ENCODE results near the gene ATP10A.

Gene ATP10A

DNA sequence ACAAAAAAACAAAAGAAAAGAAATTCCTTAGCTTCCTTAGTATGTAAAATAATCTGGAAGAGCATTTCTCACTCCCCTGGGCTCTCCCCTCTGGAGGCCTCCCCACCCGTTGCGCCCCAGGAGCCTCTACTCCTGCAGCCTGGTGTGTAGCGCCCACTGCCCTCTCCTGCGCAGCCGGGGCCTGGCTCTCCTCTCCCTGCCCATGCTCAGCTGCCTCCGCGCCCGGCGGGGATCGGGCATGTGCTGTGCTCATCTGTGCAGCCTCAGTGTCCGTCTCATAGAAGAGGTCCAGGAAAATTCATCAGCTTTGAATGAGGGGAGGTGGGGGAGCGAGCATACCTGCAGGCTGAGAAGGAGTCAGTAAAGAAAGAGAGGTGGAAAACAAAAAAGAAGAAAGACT, 203.9 kb downstream of the ATP10A start:
- no peak overlapping the region for H3K27ac ChIP-seq
- no peak for TF ChIP-seq ZFX (IDR thresholded peaks at IDR 0.05)
- TF ChIP-seq, protein P1, sequence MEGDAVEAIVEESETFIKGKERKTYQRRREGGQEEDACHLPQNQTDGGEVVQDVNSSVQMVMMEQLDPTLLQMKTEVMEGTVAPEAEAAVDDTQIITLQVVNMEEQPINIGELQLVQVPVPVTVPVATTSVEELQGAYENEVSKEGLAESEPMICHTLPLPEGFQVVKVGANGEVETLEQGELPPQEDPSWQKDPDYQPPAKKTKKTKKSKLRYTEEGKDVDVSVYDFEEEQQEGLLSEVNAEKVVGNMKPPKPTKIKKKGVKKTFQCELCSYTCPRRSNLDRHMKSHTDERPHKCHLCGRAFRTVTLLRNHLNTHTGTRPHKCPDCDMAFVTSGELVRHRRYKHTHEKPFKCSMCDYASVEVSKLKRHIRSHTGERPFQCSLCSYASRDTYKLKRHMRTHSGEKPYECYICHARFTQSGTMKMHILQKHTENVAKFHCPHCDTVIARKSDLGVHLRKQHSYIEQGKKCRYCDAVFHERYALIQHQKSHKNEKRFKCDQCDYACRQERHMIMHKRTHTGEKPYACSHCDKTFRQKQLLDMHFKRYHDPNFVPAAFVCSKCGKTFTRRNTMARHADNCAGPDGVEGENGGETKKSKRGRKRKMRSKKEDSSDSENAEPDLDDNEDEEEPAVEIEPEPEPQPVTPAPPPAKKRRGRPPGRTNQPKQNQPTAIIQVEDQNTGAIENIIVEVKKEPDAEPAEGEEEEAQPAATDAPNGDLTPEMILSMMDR (conservative IDR thresholded peaks at IDR 0.05) = no peak

DNA sequence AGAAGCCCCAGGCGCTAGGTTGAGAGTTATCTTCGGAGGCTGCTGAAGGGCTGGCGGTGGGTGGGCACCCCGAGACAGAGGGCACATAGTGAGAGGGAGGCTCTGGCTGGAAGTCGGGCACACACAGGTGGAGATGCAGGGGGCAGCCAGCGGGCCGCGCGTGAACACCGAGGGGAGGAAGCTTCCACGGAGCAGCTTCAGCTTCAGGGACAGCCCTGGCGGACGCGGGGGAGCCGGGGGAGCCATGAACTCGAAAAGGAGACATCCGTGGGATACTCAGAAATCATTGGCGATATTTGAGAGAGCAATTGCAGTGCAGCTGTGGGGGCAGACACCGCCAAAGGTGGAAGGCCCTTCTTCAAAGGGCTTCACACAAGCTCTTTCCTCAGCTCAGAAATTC, 204.6 kb downstream of the ATP10A start:
- TF ChIP-seq ZFX (IDR thresholded peaks at IDR 0.05) = no peak
- TF ChIP-seq, protein P1 (conservative IDR thresholded peaks at IDR 0.05) = no peak
- no peak overlapping the region for H3K27ac ChIP-seq

DNA sequence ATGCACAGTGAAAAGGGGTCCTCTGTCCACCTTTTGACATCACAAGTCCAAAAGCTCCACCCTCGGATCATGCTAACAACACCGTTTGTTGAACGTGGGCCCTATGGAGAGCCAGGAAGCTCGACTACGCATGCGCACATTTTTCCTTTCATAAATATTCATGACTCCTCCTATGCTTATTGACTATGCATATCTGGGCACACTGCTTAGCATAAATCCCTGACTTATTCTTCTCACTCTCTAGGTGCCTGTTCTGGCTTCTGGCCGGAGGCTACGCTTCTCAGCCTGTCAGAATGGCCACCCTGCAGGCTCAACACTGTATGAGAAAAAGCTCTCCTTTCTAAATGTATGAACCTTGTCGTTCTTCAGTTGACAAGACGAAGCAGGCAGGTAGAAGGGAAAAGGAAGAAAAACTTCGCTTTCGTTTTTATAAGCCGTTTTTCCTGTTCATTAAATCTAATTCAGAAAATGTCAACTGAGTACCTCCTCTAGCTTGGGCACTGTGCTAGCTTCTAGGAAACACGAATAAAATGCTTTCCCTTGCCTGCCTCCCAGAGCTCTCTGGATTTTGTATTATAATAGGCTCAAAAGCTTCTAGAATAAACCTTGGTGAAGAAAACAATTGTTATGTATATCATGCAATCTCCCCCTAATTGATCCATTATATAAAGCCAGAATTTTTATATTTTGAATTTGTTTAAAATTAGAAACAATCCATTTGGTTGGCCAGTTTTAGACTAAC, 207.7 kb downstream of the ATP10A start:
- H3K27ac ChIP-seq = no peak overlapping the region
- TF ChIP-seq ZFX (IDR thresholded peaks at IDR 0.05) = no peak
- TF ChIP-seq, protein P1 (conservative IDR thresholded peaks at IDR 0.05) = no peak

DNA sequence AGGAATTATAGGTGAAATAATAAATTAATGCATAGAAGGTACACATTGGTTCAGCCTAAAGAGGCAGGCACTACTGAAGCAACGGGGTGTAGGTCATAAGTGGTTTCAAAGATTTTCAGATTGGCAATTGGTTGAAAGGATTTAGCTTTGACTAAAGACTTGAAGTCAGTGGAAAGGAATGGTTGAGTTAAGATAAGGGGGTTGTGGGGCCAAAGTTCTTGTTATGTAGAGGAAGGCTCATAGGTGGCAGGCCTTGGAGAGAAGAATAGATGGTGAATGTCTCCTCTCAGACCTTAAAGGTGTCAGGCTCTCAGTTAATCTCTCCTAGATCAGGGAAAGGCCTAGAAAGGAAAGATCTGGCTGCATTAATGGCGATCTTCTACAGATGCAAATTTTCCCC, 209.8 kb downstream of the ATP10A start:
- TF ChIP-seq, protein P1 (conservative IDR thresholded peaks at IDR 0.05) = no peak
- TF ChIP-seq ZFX (IDR thresholded peaks at IDR 0.05) = no peak
- H3K27ac ChIP-seq = no peak overlapping the region

DNA sequence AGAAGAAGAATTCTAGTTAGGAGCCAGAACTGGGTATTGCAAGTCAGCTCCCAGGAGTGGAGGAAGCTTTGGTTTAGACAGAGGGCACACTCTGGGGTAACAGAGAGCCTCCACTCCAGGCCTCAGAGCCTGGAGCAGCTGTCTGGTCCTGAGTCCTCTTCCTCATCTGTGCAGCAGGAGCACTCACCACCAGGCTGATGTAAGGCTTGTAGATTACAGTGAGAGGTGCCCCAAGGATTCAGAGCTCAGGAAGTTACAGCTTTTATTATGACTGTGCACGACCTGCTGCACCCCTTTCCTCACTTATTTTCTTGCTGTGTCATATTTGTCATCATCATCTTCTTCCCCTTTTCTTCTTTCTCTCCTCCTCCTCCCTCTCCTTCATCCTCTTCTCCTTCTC, 210.4 kb downstream of the ATP10A start:
- no peak for TF ChIP-seq ZFX (IDR thresholded peaks at IDR 0.05)
- TF ChIP-seq, protein P1 (conservative IDR thresholded peaks at IDR 0.05) = no peak
- no peak overlapping the region for H3K27ac ChIP-seq

DNA sequence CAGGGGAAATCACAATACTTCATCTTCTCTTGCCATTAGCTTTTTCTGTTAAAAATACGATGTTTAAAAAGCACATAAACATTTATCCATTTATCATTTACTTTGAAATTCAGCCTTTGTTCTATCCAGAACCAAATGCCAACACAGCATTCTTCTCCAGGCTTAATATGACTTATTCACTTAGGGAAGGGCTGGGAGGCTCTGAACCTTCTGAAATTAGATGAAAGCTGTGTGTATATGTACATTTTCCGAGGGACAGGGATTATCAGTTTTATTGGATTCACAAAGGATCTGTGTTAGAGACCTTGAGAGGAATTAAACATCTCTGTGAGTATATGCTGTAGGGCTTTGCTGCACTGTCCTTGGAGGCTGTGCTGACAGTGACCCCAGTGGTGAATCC, 213.7 kb downstream of the ATP10A start:
- TF ChIP-seq, protein P1 (conservative IDR thresholded peaks at IDR 0.05) = no peak
- TF ChIP-seq ZFX (IDR thresholded peaks at IDR 0.05) = no peak
- no peak overlapping the region for H3K27ac ChIP-seq

DNA sequence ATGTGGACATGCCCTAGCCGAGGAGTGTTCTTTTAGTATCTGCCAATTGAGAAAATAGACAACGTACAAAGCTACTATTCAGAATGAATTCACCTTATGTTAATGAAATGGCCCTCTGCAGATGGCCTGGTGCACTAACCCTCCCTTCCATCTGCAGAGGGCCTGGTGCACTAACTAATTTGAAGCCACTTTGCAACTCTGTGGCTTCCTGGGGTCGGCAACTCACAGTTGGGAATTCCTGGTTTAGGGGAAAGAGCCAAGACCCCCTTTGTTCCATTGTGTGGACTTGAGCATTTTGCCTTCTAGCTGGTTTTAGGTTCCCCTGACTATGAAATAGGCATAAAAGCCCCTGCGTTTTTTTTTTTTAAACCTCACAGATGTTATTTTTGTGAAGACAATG, 220.0 kb downstream of the ATP10A start:
- TF ChIP-seq, protein P1 (conservative IDR thresholded peaks at IDR 0.05) = no peak
- TF ChIP-seq ZFX (IDR thresholded peaks at IDR 0.05) = no peak
- no peak overlapping the region for H3K27ac ChIP-seq
